GM18870 (cell line): ENCODE data around the gene ABCC12.
"Not testable (repeated sequence)": the region's sequence is repeated elsewhere in the genome, so short reads cannot be mapped to it uniquely, and the experiment has no call there.

Experiments used
- ATAC-seq: cut with Tn5 transposase; IDR thresholded peaks from one replicate; pipeline ENCODE4 v1.9.1; 2021; ENCODE audit warnings: moderate library complexity; ENCODE audit not compliant: unreplicated experiment

The ABCC12 gene

DNA sequence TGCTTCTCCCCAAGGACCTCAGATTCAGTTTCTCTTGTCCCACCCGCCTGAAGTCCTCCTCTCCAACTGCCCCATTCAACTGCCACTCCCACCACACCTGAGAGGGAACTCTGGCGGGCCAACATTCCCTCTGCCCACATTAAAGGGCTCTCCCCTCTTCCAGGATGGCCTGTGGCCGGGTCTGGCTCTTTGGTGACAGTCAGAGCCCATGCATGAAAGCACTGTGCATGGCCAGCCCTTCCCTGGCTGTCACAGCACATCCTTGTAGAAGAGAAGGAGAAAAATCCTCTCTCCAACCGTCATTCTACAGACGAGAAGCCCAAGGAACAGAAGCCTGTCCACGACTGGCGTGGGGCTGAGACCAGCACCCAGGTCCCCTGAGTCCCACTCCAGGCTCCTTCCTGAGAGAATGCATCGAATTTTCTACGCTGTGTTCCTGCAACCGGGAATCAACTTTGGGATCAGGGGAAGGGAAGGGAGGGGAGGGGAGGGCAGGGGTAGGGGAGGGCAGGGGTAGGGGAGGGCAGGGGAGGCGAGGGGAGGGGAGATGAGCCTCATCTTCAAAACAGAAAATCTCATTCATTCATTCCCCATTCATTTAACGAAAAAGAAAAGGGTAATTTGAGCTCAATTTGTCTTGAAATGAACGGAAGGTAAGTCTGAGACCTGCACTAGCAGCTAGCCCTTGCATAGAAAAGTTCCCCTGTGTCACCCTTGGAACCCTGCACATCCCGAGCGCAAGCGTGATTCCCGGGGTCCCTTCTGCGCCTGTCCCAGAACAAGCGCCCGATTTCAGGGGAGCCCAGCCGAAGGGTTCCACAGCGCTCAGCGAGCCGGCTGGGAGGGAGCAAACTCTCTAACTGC, at the start of gene ABCC12:
Gene ABCC12 (minus strand): TSS at position 68 of the 864 bp plus-strand sequence. CDS start 9,569 bp downstream, outside the sequence.
- ATAC-seq = no peak

DNA sequence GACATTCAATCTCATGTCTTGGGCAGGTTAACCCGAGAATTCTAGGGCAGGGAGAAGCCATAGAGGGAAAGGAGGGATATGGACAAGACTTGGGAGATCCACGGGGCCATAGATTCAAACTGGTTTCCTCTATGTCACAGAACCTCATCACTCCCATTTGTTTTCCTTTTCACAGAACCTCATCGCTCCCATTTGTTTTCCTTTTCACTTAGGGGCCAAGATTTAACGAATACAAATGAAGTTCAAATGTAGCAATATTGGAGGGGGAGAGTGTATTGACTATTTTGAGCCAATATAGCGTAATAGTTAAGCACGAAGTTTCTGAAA, 49.0 kb upstream of the ABCC12 start:
- no peak for ATAC-seq

DNA sequence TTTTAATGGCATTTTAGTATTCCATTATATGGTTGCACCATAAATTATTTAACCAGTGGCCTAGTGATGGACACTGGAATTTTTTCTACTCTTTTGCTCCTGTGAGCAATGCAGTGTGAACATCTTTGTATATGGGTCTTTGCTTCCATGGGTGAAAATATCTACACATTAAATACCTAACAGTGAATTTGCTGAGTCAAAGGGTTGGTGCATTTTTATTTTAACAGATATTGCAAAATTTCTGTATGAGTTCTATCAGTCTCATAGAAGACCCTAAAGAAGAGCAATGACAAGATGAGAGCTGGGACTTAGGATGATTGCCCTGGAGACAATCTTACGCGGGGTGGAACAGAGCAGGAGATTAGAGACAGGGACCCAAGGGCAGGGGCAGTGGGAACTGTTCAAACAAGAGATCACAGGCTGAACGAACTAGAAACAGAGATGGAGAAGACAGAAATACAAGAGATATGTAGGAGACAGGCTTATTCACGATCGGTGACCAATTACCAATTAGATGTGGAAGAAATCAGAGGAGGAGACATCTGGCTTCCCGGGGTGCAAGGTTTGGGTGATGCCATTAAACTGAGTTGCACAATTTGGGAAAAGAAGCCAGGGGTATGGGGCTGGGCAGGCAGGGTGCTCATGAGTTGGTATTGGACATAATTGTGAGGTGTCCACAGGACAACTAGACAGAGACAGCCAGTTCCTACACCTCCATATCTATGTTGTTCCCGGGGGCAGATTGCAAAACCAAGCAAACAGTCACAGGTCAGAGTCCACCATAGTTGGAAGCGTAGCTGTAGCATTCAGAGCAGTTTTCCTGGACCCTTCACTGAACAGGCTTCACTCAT, 48.4 kb upstream of the ABCC12 start:
- no peak for ATAC-seq

DNA sequence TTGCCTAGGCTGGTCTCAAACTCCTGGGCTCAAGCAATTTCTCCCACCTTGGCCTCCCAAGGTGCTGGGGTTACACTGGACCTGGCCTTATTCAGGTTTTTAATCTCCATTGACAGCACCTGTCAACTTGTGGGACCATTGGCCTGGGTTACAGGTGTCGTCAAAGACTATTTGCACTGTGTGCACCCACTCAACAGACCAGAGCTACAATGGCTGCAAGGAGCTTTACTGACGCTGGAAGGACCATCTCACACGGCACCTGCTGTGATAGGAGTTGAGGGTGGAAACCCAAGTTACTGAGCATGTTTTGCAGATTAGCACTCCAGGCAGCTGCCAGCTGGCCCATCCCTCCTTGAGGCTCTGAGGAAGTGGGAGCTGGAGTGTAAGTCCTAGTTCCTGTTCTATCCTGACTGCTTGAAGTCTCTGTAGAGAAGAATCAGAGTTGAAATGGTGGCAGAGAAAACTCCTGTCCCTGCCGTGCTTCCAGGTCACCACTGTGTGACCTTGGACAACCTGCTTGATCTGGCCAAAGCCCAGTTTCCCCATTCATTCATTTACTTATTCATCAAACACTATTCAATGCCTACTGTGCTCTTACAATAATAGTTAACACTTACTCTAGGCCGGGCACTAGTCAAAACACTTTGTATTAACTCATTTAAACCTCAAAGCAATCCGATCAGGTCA, 45.9 kb upstream of the ABCC12 start:
- ATAC-seq = no peak

DNA sequence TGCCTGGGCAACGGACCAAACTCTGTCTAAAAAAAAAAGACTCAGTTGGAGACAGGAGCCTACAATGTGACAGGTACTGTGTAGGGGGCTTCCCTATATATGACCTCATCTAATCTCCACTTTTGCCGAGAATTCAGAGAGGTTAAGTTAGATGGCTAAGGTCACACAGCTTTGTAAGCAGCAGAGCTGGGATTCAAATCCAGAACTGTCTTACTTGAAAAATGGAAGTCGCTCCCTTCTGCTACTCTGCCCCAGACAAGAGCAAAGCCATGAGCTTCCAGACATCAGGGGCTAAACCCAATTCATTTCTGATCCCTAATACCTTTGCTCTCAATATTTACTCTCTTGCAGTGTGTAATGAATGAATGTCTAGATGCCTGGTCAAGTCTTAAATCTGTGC, 41.5 kb upstream of the ABCC12 start:
- ATAC-seq = no peak

DNA sequence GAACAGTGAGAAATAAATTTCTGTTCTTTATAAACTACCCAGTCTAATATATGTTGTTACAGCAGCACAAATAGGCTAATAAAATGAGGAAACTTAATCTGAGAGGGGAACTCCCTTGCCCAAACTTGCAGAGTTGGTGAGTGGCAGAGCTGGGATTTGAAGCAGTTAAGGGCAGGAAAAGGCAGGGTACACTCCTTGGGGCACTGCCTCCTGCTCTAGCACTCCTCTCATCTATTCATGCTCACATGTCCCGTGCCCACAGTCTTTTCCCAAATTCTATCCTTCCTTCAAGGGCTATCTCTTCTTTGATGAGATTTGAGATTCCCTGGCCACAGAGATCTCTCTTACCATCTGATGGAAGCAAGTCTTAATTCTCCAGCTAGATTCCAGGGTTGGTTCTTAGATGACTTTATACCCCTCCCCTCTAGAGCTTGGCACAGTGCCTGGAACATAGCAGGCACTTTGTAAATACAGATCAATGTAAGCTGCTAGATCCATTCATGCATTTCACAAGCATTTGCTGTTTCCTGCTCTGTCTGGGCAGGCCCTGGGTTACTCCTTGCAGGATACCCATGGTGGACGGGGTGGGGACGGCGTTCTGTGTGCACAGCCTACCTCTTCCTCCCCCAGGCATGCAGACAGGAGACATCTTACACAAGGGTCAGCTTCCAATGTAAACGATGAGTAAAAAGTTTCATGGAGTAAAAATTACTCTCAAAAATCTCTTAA, 39.2 kb upstream of the ABCC12 start:
- no peak for ATAC-seq

DNA sequence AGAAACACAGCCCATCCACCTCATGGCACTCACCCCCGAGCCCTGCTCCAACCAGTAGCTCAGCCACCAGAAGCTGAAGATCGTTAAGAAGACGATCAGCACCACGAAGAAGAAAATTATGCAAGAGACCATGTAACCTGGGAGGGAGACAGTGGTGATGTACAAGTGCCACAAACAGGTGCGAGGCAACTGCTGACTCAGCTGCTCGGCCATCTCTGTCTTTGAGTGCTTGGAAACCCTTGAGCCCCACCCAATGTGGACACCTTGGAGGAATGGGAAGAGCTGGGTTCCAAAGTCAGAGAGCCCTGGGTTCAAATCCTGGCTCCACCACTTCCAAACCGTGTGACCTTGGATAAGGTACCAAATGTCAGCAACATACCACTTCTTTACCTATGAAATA, 38.1 kb upstream of the ABCC12 start:
- no peak for ATAC-seq

DNA sequence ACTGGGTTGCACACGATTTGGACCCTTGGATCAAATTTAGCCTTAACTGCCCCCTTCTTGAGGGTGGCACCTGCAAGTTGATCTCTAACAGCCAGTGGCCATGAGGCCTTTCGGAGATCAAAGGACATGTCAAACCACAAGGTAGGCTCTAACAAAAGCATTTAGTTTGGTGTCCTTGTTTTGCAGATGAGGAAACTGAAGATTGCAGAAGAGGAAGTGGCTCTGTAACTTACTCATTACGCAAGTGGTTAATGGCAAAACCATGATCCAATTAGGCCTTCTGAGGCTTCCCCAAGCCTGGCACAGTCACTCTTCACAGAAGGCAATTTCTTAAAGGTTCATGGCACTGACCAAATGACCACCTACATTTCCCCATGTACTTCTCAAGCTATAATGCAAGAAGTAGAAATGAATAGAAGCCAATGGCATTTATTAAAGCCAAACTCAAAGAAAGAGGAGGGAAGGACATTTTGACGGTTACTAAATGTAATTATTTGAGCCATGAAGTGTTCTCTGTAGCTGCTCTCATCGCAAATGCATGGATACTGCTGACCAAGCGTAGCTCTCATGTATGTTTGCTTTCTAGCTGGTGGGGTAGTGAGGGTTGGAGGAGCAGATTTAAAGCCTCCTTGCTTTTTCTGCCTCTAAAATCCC, 32.8 kb upstream of the ABCC12 start:
- peak; percentile 92 for ATAC-seq

DNA sequence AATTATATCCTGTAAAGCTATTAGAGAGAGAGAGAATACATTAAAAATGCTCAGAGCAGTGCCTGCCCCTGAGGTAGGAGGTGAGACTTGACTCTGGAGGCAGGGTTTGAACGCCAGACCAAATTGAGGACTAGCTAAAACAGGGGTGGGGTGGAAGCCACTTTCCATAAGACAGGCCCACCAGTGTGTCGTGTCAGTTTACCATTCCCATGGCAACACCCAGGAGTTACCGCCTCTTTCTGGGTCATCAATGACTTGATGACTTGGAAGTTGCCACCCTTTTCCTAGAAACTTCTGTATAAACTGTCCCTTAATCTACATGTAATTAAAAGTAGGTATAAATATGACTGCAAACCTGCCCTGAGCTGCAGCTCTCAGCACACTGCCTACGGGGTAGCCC, 32.0 kb upstream of the ABCC12 start:
- ATAC-seq = no peak

DNA sequence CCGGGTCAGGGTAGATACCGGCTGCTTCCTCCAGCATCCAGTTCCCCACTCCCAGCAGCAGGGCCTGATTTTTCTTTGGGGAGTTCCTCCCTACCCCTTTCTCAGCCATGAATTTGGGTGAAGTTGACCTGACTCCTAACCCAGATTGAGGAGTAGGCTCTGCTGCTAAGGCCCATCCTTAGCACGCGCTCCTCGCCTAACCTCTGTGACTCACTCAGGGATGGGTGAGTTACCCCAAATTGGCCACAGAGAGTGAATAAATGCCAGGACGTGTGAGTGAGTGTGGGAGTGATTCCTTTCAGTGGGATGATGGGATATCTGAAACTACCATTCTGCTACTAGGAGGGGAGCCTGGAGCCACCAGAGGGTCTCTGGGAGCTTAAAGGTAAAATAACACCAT, 28.9 kb upstream of the ABCC12 start:
- ATAC-seq = no peak

DNA sequence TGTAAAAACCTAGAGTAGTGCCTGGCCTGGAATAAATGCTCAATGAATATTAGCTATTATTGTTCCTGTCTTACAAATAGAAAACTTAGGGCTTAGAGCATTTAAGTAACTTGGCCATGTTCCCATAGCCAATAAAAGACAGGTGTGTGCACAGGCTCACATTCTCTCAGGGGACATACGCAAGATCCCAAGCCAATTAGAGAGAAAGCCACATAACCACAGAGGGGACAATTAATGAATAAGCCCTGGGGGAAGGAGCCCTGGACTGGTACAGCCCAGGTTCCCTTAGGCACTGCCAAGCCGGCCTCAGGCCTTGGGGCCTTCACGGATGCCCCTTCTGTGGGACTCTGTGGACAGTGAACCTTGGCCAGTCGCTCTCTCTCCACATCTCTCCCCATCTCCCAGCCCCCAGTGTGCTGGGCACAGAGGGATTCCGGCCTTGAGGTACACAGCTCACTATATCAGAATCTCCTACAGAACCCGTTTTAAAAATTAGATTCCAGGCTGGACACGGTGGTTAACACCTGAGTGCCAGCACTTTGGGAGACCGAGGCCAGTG, 27.3 kb upstream of the ABCC12 start:
- ATAC-seq = no peak

DNA sequence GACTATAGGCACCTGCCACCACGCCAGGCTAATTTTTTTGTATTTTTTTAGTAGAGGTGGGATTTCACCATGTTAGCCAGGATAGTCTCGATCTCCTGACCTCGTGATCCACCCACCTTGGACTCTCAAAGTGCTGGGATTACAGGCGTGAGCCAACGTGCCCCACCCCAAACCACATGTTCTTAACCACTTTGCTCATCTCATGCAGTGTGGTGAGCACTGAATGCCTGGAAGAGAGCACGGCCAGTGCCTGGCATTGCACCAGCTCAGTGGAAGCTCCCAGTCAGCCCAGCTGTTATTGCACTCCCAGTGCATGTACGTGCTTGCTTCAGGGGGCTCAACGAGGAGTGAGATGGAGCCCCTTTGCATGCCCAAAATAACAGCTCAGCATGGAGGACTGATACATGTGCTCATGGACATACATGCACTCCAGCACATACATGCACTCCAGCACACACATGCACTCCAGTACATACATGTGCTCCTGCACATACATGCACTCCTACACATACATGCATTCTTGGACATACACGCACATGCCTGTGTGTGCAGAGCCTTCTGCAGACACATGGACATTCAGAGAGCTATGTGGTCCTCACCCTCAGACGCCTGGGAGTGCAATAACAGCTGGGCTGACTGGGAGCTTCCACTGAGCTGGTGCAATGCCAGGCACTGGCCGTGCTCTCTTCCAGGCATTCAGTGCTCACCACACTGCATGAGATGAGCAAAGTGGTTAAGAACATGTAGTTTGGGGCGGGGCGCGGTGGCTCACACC, 26.1 kb upstream of the ABCC12 start:
- not testable (repeated sequence) for ATAC-seq

DNA sequence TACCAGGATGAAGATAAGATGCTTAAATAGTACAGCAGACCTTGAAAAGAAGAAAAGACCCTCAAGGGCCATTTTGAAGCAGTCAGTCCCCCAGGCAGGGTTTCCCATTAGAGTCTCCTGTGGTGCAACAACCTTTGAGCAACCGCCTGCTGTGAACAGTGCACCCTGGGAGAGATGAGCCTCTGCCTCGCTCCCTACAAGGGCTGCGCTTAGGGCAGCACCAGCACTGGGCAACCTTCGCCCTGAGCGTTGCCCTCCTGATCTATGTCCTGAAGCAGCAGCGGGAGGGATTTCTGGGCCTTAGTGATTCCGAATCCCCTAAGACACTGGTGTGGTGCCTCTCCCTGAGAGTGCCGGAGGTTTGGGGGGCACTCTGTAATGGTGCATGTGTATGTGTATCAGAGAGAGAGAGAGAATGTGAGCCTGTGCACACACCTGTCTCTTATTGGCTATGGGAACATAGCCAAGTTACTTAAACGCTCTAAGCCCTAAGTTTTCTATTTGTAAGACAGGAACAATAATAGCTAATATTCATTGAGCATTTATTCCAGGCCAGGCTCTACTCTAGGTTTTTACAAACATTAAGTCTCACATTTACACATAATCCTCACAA, 25.2 kb upstream of the ABCC12 start:
- ATAC-seq = no peak

DNA sequence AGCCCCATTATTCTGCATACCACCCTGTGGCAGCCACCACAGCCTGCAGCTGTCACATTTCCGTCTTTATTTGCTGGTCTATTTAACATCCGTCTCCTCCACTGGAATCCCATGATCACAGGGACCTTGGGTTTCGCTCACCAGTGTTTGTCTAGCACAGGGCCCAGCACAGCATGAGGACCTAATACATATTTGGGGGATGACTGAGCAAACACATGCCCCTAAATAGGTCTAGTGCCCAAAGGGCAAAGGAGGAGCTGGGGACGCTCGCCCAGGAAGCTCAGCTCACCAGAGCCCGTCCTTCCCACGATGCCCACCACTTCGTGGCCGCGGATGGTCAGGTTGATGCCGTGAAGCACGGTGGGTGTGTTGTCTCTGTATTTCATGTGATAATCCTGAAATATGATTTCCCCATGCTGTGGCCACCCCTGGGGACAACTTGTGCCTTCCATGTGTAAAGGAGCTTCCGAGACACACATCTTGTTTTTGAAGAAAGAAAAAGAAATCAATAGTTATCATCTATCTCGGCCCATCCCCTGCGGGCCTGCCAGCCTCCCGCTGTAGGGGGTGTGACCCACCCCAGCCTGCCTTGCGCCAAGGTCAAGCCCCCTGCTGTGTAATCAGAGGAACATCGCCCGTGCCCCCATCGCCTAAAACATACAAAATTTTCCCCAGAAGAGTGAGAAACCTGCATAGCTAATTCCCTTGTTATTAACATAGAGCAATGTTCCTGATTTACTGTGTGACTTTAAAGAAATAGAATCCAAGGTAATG, 21.0 kb upstream of the ABCC12 start:
- ATAC-seq = no peak

DNA sequence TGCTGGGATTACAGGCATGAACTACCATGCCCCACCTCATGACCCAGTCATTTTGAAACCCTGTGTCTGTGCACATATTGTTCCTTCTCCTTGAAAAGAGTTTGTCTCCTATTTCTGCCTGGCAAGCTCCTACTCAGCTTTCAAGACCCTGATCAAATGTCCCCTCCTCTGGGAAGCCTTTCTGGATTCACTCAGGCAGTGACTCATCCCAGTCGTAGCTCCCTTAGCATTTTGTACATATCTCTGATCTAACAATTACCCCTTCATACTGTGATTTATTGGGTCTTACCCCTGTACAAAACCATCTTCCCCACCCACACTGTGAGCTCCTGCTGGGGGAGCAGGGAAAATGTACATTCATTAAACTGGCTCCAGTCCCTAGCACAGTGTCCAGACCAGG, 18.1 kb upstream of the ABCC12 start:
- no peak for ATAC-seq

DNA sequence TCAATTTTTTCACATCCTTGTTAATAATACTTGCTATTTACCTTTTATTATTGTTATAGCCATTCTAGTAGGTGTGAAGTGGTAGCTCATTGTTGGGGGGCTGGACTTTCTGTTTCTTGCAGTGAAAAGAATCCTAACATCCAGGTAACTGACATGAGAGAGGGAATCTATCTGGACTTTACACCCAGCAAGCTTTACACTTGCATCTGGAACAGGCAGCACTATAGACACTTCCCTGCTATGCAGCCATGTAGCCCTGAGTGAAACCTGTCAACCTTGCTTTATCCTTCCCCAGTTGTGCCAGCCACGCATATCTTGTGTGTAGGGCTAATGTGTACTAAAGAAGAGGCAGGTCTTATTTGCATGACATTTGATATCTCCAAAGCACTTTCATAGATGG, 16.9 kb upstream of the ABCC12 start:
- ATAC-seq = no peak

DNA sequence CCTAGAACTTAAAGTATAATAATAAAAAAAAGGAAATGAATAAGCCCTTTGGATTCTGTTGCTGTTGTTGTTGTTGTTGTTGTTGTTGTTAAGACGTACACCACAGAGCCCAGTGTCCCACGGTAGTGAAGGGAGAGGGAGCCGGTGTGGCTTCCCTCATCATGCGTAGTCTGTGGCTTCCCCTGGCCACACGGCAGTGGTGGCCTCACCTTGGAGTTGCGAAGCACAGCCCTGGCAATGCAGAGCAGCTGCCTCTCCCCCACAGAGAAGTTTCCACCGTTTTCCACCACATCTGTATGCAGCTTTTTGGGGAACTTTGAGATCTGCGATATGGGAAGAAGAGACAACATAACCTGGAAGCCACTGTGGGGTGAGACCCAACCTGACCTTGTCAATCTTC, 14.1 kb upstream of the ABCC12 start:
- ATAC-seq = no peak

DNA sequence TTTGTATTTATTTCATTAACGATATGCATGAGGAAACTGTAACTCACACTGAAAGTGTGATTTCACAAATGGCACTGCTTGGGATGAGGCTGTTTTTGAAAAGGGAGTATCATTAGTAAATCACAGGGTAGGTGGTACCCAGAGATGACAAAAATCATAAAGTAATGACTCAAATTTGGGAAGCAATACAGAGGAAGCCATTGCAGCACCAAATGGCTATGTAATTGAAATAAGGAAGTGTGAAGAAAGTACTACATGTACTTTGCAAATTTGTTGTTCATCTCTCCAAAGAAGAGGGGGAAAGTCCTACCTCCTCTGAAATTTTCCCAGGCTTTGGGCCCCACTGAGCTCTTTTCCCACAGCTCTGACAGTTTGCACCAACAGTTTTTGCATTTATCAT, 12.3 kb upstream of the ABCC12 start:
- ATAC-seq = no peak
